ENCODE measurements around the gene LMO7.

- TF ChIP-seq POLR2A (IDR thresholded peaks at IDR 0.05): no peak
- TF ChIP-seq CTCF (IDR thresholded peaks at IDR 0.05): no peak
Measured at GRCh38 chr13:75749407-75749806, 113.3 kb downstream of the LMO7 start.

Measured in testis (tissue), 2 donors.